Measurements from ENCODE around the gene CACNA1B. TPM values are rescaled to one million over a fixed set of nuclear protein-coding genes. Genes with fewer than 3 reads are reported as not detected.

Gene CACNA1B
- total and polyA plus RNA-seq, 9 of the 15 experiments (the other 6 are each of a cell fraction or from before 2014, with no cell fraction given), result 0.01 to 0.04 TPM; not detected in 7

DNA sequence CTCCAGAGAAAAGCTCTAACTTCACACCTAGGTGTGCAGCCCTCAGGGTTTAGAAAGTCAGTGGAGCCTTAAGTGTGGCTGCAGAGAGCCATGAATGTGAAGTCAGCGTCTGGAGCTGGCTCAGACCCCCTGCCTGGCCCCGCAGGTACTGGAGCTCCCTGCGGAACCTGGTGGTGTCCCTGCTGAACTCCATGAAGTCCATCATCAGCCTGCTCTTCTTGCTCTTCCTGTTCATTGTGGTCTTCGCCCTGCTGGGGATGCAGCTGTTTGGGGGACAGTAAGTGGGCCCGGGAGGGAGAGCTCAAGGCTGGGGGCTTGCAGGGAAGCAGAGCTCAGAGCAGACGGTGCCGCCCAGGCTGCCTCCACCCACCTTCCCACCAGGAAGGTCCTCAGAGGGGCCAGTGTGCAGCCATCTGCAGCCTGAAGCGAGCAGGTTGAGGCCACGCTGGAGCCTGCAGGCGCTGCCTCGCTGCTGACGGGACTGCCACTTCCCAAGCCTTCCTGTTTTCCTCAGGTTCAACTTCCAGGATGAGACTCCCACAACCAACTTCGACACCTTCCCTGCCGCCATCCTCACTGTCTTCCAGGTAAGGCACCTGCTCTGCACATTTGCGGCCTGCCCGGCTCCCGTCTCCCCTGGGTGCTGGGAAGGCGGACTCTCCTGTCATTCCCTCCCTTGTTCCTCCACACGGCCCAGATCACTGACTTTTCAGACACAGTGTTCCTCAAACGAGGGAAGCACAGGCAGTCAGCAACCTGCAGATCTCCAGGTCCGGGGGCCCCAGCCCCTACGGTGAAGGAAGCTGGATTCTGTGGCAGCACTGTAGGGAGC is 108.9 kb downstream of the CACNA1B start:
- 0 out of 2 replicates have a peak, but pooled peaks cover 3% of the 10 kb centered on the region for H4K20me1 ChIP-seq (replicated peaks; ENCODE audit: control insufficient read depth, insufficient read depth, low read length)
- H3K27me3 ChIP-seq (ENCODE audit: control insufficient read depth in 2 of 2, insufficient read depth in 2 of 2, low read length in 2 of 2), result peaks cover 8 to 61% of the 10 kb centered on the region in 2 experiments; a peak in 4 of 5 replicates
- POLR2A ChIA-PET, result interaction anchor here (0.6 to 0.8 kb wide), 2 partner anchors 8 to 287 kb away, joined by 3 to 5 read pairs; no protein-coding TSS in a partner anchor

More for the DNA sequence above, 108.9 kb downstream of the CACNA1B start:
- FAIRE-seq (no peak), ATAC-seq (no peak), DNase-seq (ENCODE audit: extremely low read depth in 1 of 4, low spot score in 3 of 4) (no peak)
- CTCF ChIA-PET (ENCODE audit: low intra/inter-chr PET ratio), result no interaction called here
- Histone ChIP-seq H3K36me3 (ENCODE audit: control insufficient read depth, insufficient read depth, low read length) (no peaks in the 10 kb centered on the region), H3K9me3 (replicated peaks; ENCODE audit: control insufficient read depth, insufficient read depth, low read depth, low read length) (no peaks in the 10 kb centered on the region), H3K4me2 (ENCODE audit: insufficient read depth, low read length) (no peak overlapping the region), H3K79me2 (ENCODE audit: control insufficient read depth, insufficient read depth, low read length) (no peaks in the 10 kb centered on the region), H3K4me1 (replicated peaks in 1 of 2; ENCODE audit: control insufficient read depth in 2 of 2, insufficient read depth in 2 of 2, low read length in 2 of 2) (no peaks in the 10 kb centered on the region; a peak in 1 of 5 replicates), H3K9ac (ENCODE audit: insufficient read depth in 1 of 2, low read depth in 2 of 2, low read length in 2 of 2) (peak overlapping the region in 1 of 2 experiments; percentile 35; a peak in 1 of 4 replicates), H2AFZ (ENCODE audit: low read depth, low read length) (no peak overlapping the region), H3K4me3 (no peak overlapping the region), H3K27ac (ENCODE audit: extremely low read depth, low read depth, low read length) (no peak overlapping the region), H3K9me1 (ENCODE audit: control insufficient read depth, insufficient read depth, low read length) (no peaks in the 10 kb centered on the region)
- intact Hi-C loops (cut with micrococcal nuclease) (no loop called here), in situ Hi-C loops (cut with MboI) (no loop called here)
- WGBS (ENCODE audit: insufficient coverage, low coverage, missing lambda C conversion rate), result under 1% methylated on average over 22 of the region's 22 CpGs
- BruUV-seq (replicated peaks), result no TSS peak
- TF ChIP-seq, protein P1, sequence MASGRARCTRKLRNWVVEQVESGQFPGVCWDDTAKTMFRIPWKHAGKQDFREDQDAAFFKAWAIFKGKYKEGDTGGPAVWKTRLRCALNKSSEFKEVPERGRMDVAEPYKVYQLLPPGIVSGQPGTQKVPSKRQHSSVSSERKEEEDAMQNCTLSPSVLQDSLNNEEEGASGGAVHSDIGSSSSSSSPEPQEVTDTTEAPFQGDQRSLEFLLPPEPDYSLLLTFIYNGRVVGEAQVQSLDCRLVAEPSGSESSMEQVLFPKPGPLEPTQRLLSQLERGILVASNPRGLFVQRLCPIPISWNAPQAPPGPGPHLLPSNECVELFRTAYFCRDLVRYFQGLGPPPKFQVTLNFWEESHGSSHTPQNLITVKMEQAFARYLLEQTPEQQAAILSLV (tag; IDR thresholded peaks at IDR 0.05), result no peak
- TF ChIP-seq GATAD2B (IDR thresholded peaks at IDR 0.05; ENCODE audit: borderline replicate concordance) (no peak), POLR2AphosphoS5 (IDR thresholded peaks at IDR 0.05; ENCODE audit: control insufficient read depth, insufficient read depth, low read depth, low read length) (no peak), TEAD4 (IDR thresholded peaks at IDR 0.05; ENCODE audit: low read length) (no peak), TEAD4 (CRISPR knock-in tag; IDR thresholded peaks at IDR 0.05; ENCODE audit: borderline replicate concordance) (no peak), NFE2L1 (tag; IDR thresholded peaks at IDR 0.05; ENCODE audit: borderline replicate concordance, low read depth) (no peak), ZNF445 (CRISPR knock-in tag; IDR thresholded peaks at IDR 0.05; ENCODE audit: low read depth) (no peak), CHCHD3 (CRISPR knock-in tag; IDR thresholded peaks at IDR 0.05) (no peak), ZKSCAN3 (CRISPR knock-in tag; IDR thresholded peaks at IDR 0.05) (no peak), DDX20 (tag; IDR thresholded peaks at IDR 0.05; ENCODE audit: low read depth) (no peak), ZFX (CRISPR knock-in tag; IDR thresholded peaks at IDR 0.05) (no peak)
- TF ChIP-seq, protein P2, sequence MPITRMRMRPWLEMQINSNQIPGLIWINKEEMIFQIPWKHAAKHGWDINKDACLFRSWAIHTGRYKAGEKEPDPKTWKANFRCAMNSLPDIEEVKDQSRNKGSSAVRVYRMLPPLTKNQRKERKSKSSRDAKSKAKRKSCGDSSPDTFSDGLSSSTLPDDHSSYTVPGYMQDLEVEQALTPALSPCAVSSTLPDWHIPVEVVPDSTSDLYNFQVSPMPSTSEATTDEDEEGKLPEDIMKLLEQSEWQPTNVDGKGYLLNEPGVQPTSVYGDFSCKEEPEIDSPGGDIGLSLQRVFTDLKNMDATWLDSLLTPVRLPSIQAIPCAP (CRISPR knock-in tag; IDR thresholded peaks at IDR 0.05; ENCODE audit: borderline replicate concordance), result no peak
- TF ChIP-seq, protein P3, sequence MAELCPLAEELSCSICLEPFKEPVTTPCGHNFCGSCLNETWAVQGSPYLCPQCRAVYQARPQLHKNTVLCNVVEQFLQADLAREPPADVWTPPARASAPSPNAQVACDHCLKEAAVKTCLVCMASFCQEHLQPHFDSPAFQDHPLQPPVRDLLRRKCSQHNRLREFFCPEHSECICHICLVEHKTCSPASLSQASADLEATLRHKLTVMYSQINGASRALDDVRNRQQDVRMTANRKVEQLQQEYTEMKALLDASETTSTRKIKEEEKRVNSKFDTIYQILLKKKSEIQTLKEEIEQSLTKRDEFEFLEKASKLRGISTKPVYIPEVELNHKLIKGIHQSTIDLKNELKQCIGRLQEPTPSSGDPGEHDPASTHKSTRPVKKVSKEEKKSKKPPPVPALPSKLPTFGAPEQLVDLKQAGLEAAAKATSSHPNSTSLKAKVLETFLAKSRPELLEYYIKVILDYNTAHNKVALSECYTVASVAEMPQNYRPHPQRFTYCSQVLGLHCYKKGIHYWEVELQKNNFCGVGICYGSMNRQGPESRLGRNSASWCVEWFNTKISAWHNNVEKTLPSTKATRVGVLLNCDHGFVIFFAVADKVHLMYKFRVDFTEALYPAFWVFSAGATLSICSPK (IDR thresholded peaks at IDR 0.05; ENCODE audit: borderline replicate concordance), result no peak
